ENCODE results near the gene PNMA6A.

DNA sequence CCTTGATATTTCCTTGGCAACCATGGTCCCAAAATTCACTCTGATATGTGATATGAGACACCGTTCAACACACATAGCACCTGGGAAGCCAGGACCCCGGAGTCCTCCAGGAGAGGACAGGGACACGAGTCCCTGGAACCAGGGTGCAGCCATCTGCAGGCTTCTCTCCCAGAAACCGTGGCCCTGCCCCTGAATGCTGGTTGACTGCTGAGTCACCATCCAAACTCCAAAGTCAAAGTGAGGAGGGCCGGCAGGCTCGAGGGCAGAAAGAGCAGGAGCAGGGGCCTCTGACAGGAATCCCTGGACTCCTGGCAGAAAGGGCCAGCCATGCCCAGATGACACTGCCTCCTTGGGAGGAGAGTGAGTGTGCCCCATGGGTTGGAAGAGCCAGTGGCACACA lies 6.9 kb upstream of the PNMA6A start:
- TF ChIP-seq GATA3 (IDR thresholded peaks at IDR 0.05; ENCODE audit: low read depth, low read length) (no peak), GATA2 (IDR thresholded peaks at IDR 0.05; ENCODE audit: low read depth, low read length) (no peak)
